ENCODE data around the gene PLCD1. TPM values are rescaled to one million over a fixed set of nuclear protein-coding genes. Genes with fewer than 3 reads are reported as not detected.

PLCD1 gene
- total RNA-seq, 5 donors from 2014 or later (not counting 1 experiment from before 2014, with no cell fraction given), result 31.3 to 91.0 (median 75.7) TPM

- Histone ChIP-seq H3K4me1 (ENCODE audit: control insufficient read depth in 1 of 2, extremely low read depth in 1 of 2, insufficient read depth in 2 of 2, low read length in 2 of 2) (peaks cover 6 to 31% of the 10 kb centered on the region in 2 experiments), H3K27me3 (replicated peaks in 1 of 2; ENCODE audit: control insufficient read depth in 2 of 2, extremely low read depth in 1 of 2, insufficient read depth in 2 of 2, low read length in 1 of 2) (peaks cover 0 to 3% of the 10 kb centered on the region in 2 experiments), H3K9me3 (no peaks in the 10 kb centered on the region), H3K4me3 (ENCODE audit: control insufficient read depth in 1 of 2, extremely low read depth in 1 of 2, low read length in 1 of 2) (no peak overlapping the region), H3K36me3 (ENCODE audit: control insufficient read depth in 2 of 2, extremely low read depth in 1 of 2, insufficient read depth in 1 of 2, low read length in 1 of 2) (peaks cover 0 to 47% of the 10 kb centered on the region in 2 donors), H3K27ac (ENCODE audit: low read length) (no peak overlapping the region)
- ChIA-PET CTCF (interaction anchor here (1.4 to 1.7 kb wide), 2 partner anchors 17 to 23 kb away, joined by 4 to 6 read pairs; no protein-coding TSS in a partner anchor), POLR2A (no interaction called here)
- 69% methylated on average over 2 of the region's 3 CpGs for WGBS (ENCODE audit: insufficient coverage)
- Mint-ChIP-seq H3K27ac (peak overlapping the region in 1 of 2 donors; percentile 53), H3K4me1 (peaks cover 22 to 34% (median 31%) of the 10 kb centered on the region in 3 donors), H3K36me3 (peaks cover 47% of the 10 kb centered on the region), H3K4me3 (no peak overlapping the region), H3K9me3 (no peaks in the 10 kb centered on the region), H3K27me3 (no peaks in the 10 kb centered on the region)
- DNase-seq (no peak), ATAC-seq (replicated peaks in 1 of 4) (no peak)
Observed at GRCh38 chr3:38020342-38020726, 9.1 kb downstream of the PLCD1 start.

- Mint-ChIP-seq H3K36me3 (peaks cover 52% of the 10 kb centered on the region), H3K4me3 (no peak overlapping the region), H3K9me3 (no peaks in the 10 kb centered on the region), H3K27ac (peak overlapping the region in 1 of 2 donors; percentile 40), H3K27me3 (no peaks in the 10 kb centered on the region), H3K4me1 (peaks cover 21 to 30% (median 27%) of the 10 kb centered on the region in 3 donors)
- H3K4me1 ChIP-seq (ENCODE audit: control insufficient read depth in 1 of 2, extremely low read depth in 1 of 2, insufficient read depth in 2 of 2, low read length in 2 of 2), result peaks cover 6 to 28% of the 10 kb centered on the region in 2 experiments
- no peak for DNase-seq
- ChIA-PET POLR2A (no interaction called here), CTCF (interaction anchor here (1.4 to 1.7 kb wide), 2 partner anchors 16 to 23 kb away, joined by 4 to 6 read pairs; no protein-coding TSS in a partner anchor)
- ATAC-seq (replicated peaks in 1 of 4), result no peak
- peaks cover 0 to 53% of the 10 kb centered on the region in 2 donors for H3K36me3 ChIP-seq (ENCODE audit: control insufficient read depth in 2 of 2, extremely low read depth in 1 of 2, insufficient read depth in 1 of 2, low read length in 1 of 2)
- 93% methylated on average over 10 of the region's 10 CpGs for WGBS (ENCODE audit: insufficient coverage)
- H3K27me3 ChIP-seq (replicated peaks in 1 of 2; ENCODE audit: control insufficient read depth in 2 of 2, extremely low read depth in 1 of 2, insufficient read depth in 2 of 2, low read length in 1 of 2), result peaks cover 0 to 3% of the 10 kb centered on the region in 2 experiments
- H3K27ac ChIP-seq (ENCODE audit: low read length), result no peak overlapping the region
- no peak overlapping the region for H3K4me3 ChIP-seq (ENCODE audit: control insufficient read depth in 1 of 2, extremely low read depth in 1 of 2, low read length in 1 of 2)
- no peaks in the 10 kb centered on the region for H3K9me3 ChIP-seq
Observed at GRCh38 chr3:38019658-38020341, 9.6 kb downstream of the PLCD1 start.

GRCh38 chr3:38018296-38019266, 10.9 kb downstream of the PLCD1 start:
- H3K36me3 ChIP-seq (ENCODE audit: control insufficient read depth in 2 of 2, extremely low read depth in 1 of 2, insufficient read depth in 1 of 2, low read length in 1 of 2), result peaks cover 0 to 54% of the 10 kb centered on the region in 2 donors
- no peak overlapping the region for H3K4me3 ChIP-seq (ENCODE audit: control insufficient read depth in 1 of 2, extremely low read depth in 1 of 2, low read length in 1 of 2)
- Mint-ChIP-seq H3K9me3 (no peaks in the 10 kb centered on the region), H3K27ac (peak overlapping the region in 1 of 2 donors; percentile 16), H3K4me1 (peaks cover 16 to 26% (median 24%) of the 10 kb centered on the region in 3 donors), H3K36me3 (peaks cover 60% of the 10 kb centered on the region), H3K4me3 (no peak overlapping the region), H3K27me3 (no peaks in the 10 kb centered on the region)
- no peak overlapping the region for H3K27ac ChIP-seq (ENCODE audit: low read length)
- DNase-seq (no peak), ATAC-seq (replicated peaks in 1 of 4) (no peak)
- H3K4me1 ChIP-seq (ENCODE audit: control insufficient read depth in 1 of 2, extremely low read depth in 1 of 2, insufficient read depth in 2 of 2, low read length in 2 of 2), result peaks cover 3 to 21% of the 10 kb centered on the region in 2 experiments
- WGBS (ENCODE audit: insufficient coverage), result 90% methylated on average over 11 of the region's 13 CpGs
- CTCF ChIA-PET, result no interaction called here
- no peaks in the 10 kb centered on the region for H3K9me3 ChIP-seq
- peaks cover 0 to 3% of the 10 kb centered on the region in 2 experiments for H3K27me3 ChIP-seq (replicated peaks in 1 of 2; ENCODE audit: control insufficient read depth in 2 of 2, extremely low read depth in 1 of 2, insufficient read depth in 2 of 2, low read length in 1 of 2)
- POLR2A ChIA-PET, result no interaction called here

GRCh38 chr3:38017445-38018295, 11.8 kb downstream of the PLCD1 start:
- no peak overlapping the region for H3K27ac ChIP-seq (ENCODE audit: low read length)
- DNase-seq, result no peak
- H3K4me1 ChIP-seq (ENCODE audit: control insufficient read depth in 1 of 2, extremely low read depth in 1 of 2, insufficient read depth in 2 of 2, low read length in 2 of 2), result peaks cover 0 to 14% of the 10 kb centered on the region in 2 experiments
- H3K4me1 Mint-ChIP-seq, result peaks cover 8 to 19% (median 18%) of the 10 kb centered on the region in 3 donors
- POLR2A ChIA-PET, result no interaction called here
- ATAC-seq (replicated peaks in 1 of 4), result no peak
- H3K4me3 Mint-ChIP-seq, result no peak overlapping the region
- no peaks in the 10 kb centered on the region for H3K9me3 ChIP-seq
- no peak overlapping the region for H3K4me3 ChIP-seq (ENCODE audit: control insufficient read depth in 1 of 2, extremely low read depth in 1 of 2, low read length in 1 of 2)
- H3K36me3 ChIP-seq (ENCODE audit: control insufficient read depth in 2 of 2, extremely low read depth in 1 of 2, insufficient read depth in 1 of 2, low read length in 1 of 2), result peaks cover 0 to 54% of the 10 kb centered on the region in 2 donors
- peak overlapping the region in 1 of 2 donors; percentile 48 for H3K27ac Mint-ChIP-seq
- no peaks in the 10 kb centered on the region for H3K27me3 Mint-ChIP-seq
- no peaks in the 10 kb centered on the region for H3K9me3 Mint-ChIP-seq
- peaks cover 60% of the 10 kb centered on the region for H3K36me3 Mint-ChIP-seq
- WGBS (ENCODE audit: insufficient coverage), result 86% methylated on average over 6 of the region's 9 CpGs
- peaks cover 0 to 3% of the 10 kb centered on the region in 2 experiments for H3K27me3 ChIP-seq (replicated peaks in 1 of 2; ENCODE audit: control insufficient read depth in 2 of 2, extremely low read depth in 1 of 2, insufficient read depth in 2 of 2, low read length in 1 of 2)
- CTCF ChIA-PET, result interaction anchor here in 1 of 2 donors (0.6 kb wide), 1 partner anchor 37 kb away, joined by 3 read pairs; no protein-coding TSS in a partner anchor

- CTCF ChIA-PET, result no interaction called here
- DNase-seq (no peak), ATAC-seq (replicated peaks in 1 of 4) (no peak)
- Mint-ChIP-seq H3K4me3 (no peak overlapping the region), H3K27ac (peak overlapping the region in 1 of 2 donors; percentile 6), H3K27me3 (no peaks in the 10 kb centered on the region), H3K4me1 (peaks cover 5 to 12% (median 11%) of the 10 kb centered on the region in 3 donors), H3K9me3 (no peaks in the 10 kb centered on the region), H3K36me3 (peaks cover 60% of the 10 kb centered on the region)
- Histone ChIP-seq H3K36me3 (ENCODE audit: control insufficient read depth in 2 of 2, extremely low read depth in 1 of 2, insufficient read depth in 1 of 2, low read length in 1 of 2) (peaks cover 0 to 54% of the 10 kb centered on the region in 2 donors), H3K4me1 (ENCODE audit: control insufficient read depth in 1 of 2, extremely low read depth in 1 of 2, insufficient read depth in 2 of 2, low read length in 2 of 2) (peaks cover 0 to 6% of the 10 kb centered on the region in 2 experiments), H3K27me3 (replicated peaks in 1 of 2; ENCODE audit: control insufficient read depth in 2 of 2, extremely low read depth in 1 of 2, insufficient read depth in 2 of 2, low read length in 1 of 2) (peaks cover 0 to 3% of the 10 kb centered on the region in 2 experiments), H3K27ac (ENCODE audit: low read length) (no peak overlapping the region), H3K4me3 (ENCODE audit: control insufficient read depth in 1 of 2, extremely low read depth in 1 of 2, low read length in 1 of 2) (no peak overlapping the region), H3K9me3 (no peaks in the 10 kb centered on the region)
- POLR2A ChIA-PET, result no interaction called here
- WGBS (ENCODE audit: insufficient coverage), result 100% methylated on average over 3 of the region's 6 CpGs
Observed at GRCh38 chr3:38016847-38017444, 12.5 kb downstream of the PLCD1 start.

Data from T-cell (primary cell).